Mucosa of descending colon (tissue), 3 donors: Measurements from ENCODE around the gene NOC4L. TPM values are rescaled to one million over a fixed set of nuclear protein-coding genes. Genes with fewer than 3 reads are reported as not detected.
A peak's percentile ranks its signal among the peaks of the same experiment; 100 is the strongest.

Experiments
- ATAC-seq: fragments of 200-7000 bp; cut with Tn5 transposase; one replicate; pipeline ENCODE4 v1.9.1; 2020; ENCODE audit warnings: mild to moderate bottlenecking, moderate library complexity
- DNase-seq, 3 donors: peaks; one replicate each; pipeline ENCODE4 v3.0.0-alpha.2; 2020
- H3K36me3 ChIP-seq: fragments of 200-600 bp; one replicate; pipeline ENCODE4 v1.8.0; 2021; ENCODE audit warnings: low read depth, mild to moderate bottlenecking
- H3K4me1 ChIP-seq: fragments of 200-600 bp; one replicate; pipeline ENCODE4 v1.8.0; 2021; ENCODE audit warnings: low read depth, mild to moderate bottlenecking
- H3K4me3 ChIP-seq: fragments of 200-600 bp; one replicate; pipeline ENCODE4 v1.8.0; 2021; ENCODE audit warnings: mild to moderate bottlenecking
- H3K9me3 ChIP-seq: fragments of 200-600 bp; one replicate; pipeline ENCODE4 v1.8.0; 2021; ENCODE audit warnings: mild to moderate bottlenecking
- intact Hi-C, 2 donors: fragments of 100-400 bp; cut with DNase I in 1 of 2; cut with micrococcal nuclease in 1 of 2; formaldehyde crosslinking; loops; one replicate each; pipeline versions ENCODE4 v1.11.0 to v1.11.1; 2022; cut with DNase I, micrococcal nuclease
- total RNA-seq, 3 donors: library from RNA; stranded (reverse); fragmentation: NEBNext Ultra II Directional in 2 of 3; extraction: Animal tissue kit (Norgen Biotek cat#: 25700) in 2 of 3; gene quantifications; one replicate each; pipeline versions ENCODE4 v1.2.1 to v1.2.4, GENCODE V29; 2021 to 2023
- TF ChIP-seq, protein P1 (sequence below): fragments of 200-600 bp; IDR thresholded peaks from one replicate; pipeline ENCODE4 v1.8.0; 2022; ENCODE audit warnings: antibody characterized with exemption, mild to moderate bottlenecking
- donor health status: DM: no; HTN: no; CAD: no; lungs with moderate emphysema.
- donor health status: DM: no; HTN: no; CAD: no.
- donor health status: DM: no; HTN: yes; CAD: no.

The NOC4L gene
- total RNA-seq, 3 donors from 2014 or later: 12.9 to 17.5 (median 13.3) TPM

DNA sequence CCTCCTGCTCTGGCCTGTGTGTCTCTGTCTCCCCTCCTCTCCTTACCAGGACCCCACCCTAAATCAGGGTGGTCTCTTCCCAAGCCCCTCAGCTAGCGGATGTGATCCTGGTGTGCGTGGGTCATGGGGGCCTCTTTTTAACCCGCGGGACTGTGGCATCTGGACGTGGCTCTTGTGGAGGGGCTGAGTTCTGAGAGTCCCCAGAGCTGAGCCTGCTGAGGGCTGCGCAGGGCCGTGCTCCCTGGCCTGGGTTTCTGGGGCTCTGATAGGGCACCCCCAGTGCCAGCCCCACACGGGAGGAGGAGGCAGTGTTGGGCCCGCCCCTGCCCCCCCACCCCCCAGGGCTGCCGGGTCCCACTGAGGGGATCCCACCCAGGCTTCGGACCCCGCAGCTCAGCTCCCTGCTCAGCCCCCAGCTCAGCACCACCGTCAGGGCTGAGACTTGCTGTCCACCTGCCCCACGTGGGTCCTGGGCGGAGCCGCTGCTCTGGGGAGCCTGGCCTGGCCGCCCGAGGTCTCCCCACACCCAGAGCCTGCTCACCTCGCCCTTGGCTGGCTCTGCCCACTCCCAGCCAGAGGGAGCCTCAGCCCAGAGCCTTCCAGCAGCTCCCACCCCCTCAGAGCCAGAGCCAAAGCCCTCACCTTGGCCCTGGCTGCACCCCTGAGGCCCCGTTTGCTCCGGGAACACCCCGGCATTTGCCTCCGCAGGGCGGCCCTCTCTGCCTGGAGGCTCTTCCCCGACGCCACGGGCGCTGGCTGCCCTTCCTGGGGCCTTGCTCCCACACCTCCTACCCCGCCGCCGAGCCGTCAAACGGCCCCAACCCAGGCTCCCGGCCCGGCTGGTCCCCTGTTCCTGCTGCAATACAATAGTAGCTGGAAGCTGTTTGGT is 31.5 kb downstream of the NOC4L start:
- Histone ChIP-seq H3K4me3 (no peak overlapping the region), H3K9me3 (no peaks in the 10 kb centered on the region), H3K4me1 (no peaks in the 10 kb centered on the region), H3K36me3 (no peaks in the 10 kb centered on the region)
- TF ChIP-seq, protein P1, sequence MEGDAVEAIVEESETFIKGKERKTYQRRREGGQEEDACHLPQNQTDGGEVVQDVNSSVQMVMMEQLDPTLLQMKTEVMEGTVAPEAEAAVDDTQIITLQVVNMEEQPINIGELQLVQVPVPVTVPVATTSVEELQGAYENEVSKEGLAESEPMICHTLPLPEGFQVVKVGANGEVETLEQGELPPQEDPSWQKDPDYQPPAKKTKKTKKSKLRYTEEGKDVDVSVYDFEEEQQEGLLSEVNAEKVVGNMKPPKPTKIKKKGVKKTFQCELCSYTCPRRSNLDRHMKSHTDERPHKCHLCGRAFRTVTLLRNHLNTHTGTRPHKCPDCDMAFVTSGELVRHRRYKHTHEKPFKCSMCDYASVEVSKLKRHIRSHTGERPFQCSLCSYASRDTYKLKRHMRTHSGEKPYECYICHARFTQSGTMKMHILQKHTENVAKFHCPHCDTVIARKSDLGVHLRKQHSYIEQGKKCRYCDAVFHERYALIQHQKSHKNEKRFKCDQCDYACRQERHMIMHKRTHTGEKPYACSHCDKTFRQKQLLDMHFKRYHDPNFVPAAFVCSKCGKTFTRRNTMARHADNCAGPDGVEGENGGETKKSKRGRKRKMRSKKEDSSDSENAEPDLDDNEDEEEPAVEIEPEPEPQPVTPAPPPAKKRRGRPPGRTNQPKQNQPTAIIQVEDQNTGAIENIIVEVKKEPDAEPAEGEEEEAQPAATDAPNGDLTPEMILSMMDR: no peak
- DNase-seq (peak in 1 of 3 donors; percentile 37), ATAC-seq (peak; percentile 18)
- intact Hi-C loops: no loop called here

DNA sequence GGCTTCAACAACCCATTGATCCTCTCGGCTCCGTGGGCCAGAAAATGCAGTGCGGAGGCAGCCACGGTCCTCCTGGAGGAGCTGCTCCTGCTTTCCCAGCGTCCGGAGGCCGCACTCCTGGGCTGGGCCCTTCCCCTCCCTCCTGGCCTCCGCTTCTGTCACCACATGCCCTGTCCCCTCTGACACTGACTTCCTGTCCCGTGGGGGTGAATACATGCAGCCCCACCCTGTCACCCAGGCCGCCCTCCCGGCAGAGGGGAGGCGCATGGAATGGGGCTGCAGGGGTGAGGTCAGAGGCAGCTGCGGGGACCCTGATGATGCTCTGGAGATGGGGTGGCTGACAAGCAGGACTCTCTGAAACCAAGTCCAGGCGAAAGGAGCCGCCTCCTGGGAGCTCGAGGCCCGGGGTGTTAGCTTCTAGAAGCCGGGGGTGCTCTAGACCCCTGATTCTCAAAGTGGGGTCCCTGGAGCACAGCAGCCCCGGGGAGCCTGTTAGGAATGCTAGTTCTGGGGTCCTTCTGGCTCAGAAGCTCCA is 32.2 kb downstream of the NOC4L start:
- H3K36me3 ChIP-seq: no peaks in the 10 kb centered on the region
- no peaks in the 10 kb centered on the region for H3K9me3 ChIP-seq
- no peak overlapping the region for H3K4me3 ChIP-seq
- ATAC-seq (no peak), DNase-seq (peak in 1 of 3 donors; percentile 38)
- intact Hi-C loops: no loop called here
- TF ChIP-seq, protein P1: no peak
- no peaks in the 10 kb centered on the region for H3K4me1 ChIP-seq

DNA sequence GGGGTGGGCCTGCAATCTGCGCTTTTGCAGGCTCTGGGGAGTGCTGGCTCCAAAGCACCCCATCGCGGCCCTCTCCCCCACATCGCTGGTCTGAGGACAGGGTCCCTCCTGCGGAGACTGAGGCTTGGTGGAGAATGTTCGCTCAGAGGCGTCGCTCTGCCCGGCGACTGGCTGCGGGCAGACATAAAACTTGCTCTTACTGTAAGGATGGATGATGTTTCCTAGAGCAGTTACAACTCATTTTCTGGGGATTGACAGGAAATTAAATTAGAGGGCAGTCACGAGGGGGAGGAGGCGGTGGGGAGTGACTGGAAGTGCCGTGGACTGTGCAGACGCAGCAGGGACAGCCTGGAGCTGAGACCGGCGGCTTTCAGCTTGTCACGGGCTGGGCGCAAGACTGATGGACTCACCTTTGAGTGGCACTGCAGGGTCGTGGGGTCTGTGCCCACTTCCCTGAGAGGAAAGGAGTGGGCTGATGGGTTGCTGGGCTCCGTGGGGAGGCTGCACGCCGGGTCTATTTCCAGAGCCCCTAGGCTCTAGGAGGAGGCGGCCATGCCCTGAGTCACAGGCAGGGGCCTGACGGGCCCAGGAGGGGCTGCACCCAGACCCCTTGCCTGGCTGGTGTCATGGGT is 32.8 kb downstream of the NOC4L start:
- DNase-seq (peak in 1 of 3 donors; percentile 23), ATAC-seq (no peak)
- Histone ChIP-seq H3K4me1 (no peaks in the 10 kb centered on the region), H3K36me3 (no peaks in the 10 kb centered on the region), H3K9me3 (no peaks in the 10 kb centered on the region), H3K4me3 (no peak overlapping the region)
- intact Hi-C loops: no loop called here
- TF ChIP-seq, protein P1: no peak

DNA sequence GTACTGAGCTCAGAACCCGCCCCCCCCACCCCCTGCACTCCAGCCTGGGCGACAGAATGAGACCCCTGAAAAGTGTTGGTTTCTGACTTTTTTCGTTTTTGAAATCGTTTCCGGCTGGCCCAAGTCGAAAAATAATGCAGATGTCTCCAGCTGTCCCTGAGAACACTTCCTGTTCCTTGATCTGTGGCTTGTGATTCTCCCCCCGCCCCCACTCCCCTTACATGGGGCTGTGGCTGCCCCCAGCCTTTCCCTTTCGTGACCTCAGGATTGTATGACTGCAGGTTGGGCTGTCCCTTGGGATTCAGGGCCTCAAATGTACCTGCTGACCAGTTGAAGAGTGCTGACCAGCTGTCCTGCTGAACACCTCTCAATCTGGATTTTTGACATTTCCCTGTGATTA is 34.1 kb downstream of the NOC4L start:
- Histone ChIP-seq H3K36me3 (no peaks in the 10 kb centered on the region), H3K4me1 (no peaks in the 10 kb centered on the region), H3K4me3 (no peak overlapping the region), H3K9me3 (no peaks in the 10 kb centered on the region)
- intact Hi-C loops: no loop called here
- ATAC-seq: no peak
- peak in 1 of 3 donors; percentile 34 for DNase-seq
- TF ChIP-seq, protein P1: no peak

DNA sequence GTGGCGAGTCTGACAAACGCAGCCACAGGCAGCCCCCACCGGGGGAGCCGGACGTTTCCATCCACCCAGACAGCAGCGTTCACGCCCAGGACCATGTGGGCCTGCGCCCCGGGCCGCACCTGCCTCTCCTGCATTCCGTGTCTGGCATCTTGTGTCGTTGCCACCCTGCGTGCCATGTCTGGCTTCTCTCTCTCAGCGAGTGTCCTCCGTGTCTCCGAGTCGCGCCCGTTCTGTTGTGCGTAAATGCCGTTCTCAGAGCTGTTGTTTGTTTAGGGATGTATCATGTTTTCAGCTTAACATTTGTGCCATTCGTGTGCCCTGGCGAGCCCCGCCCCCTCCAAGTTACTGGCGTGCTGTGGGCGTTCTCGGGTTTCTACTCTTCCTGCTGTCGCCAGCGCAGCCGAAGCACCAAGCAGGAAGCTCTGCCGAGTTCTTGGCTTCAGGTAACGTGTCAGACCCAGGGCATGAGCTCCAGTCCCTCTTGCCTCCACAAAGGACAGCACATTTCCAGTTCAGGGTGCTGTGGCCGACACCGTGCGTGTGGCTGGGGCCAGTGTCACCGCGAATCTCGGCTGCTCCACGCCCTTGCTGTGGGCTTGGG is 34.6 kb downstream of the NOC4L start:
- TF ChIP-seq, protein P1: no peak
- intact Hi-C loops: no loop called here
- Histone ChIP-seq H3K4me3 (no peak overlapping the region), H3K9me3 (no peaks in the 10 kb centered on the region), H3K36me3 (no peaks in the 10 kb centered on the region), H3K4me1 (no peaks in the 10 kb centered on the region)
- DNase-seq (peak in 2 of 3 donors; percentile 28 to 52), ATAC-seq (peak; percentile 55)
